Heart left ventricle (tissue), 16 donors: ENCODE data around the gene TAOK3. TPM values are rescaled to one million over a fixed set of nuclear protein-coding genes. Genes with fewer than 3 reads are reported as not detected.
A peak's percentile ranks its signal among the peaks of the same experiment; 100 is the strongest.
"Not testable (repeated sequence)": the region's sequence is repeated elsewhere in the genome, so short reads cannot be mapped to it uniquely, and the experiment has no call there.

Experiments
- ATAC-seq, 4 donors: fragments of 200-7000 bp; cut with Tn5 transposase; one replicate each; pipeline ENCODE4 v1.9.1; 2020 to 2022; ENCODE audit warnings: moderate library complexity in 4 of 4, mild to moderate bottlenecking in 3 of 4, moderate number of reproducible peaks in 1 of 4
- DNase-seq, 5 donors: peaks; one replicate each; pipeline ENCODE4 v3.0.0-alpha.2; 2020
- H3K27ac ChIP-seq, 12 donors: fragments of 200-600 bp; sonication (generic) in 4 of 12; one replicate each; pipeline versions ENCODE4 v1.5.0 to v1.8.0; 2016 to 2022; ENCODE audit warnings: mild to moderate bottlenecking in 2 of 12
- H3K27me3 ChIP-seq, 9 donors: fragments of 200-600 bp; sonication (generic) in 2 of 9; one replicate each; pipeline versions ENCODE4 v1.5.1 to v1.8.0; 2016 to 2022; ENCODE audit warnings: mild to moderate bottlenecking in 3 of 9
- H3K36me3 ChIP-seq, 9 donors: fragments of 200-600 bp; sonication (generic) in 2 of 9; one replicate each; pipeline versions ENCODE4 v1.5.0 to v1.8.0; 2018 to 2022; ENCODE audit warnings: mild to moderate bottlenecking in 2 of 9
- H3K4me1 ChIP-seq, 12 donors: fragments of 200-600 bp; sonication (generic) in 4 of 12; one replicate each; pipeline versions ENCODE4 v1.5.0 to v1.8.0; 2016 to 2022; ENCODE audit warnings: mild to moderate bottlenecking in 3 of 12
- H3K4me3 ChIP-seq, 12 donors: fragments of 200-600 bp; sonication (generic) in 4 of 12; one replicate each; pipeline versions ENCODE4 v1.5.0 to v1.8.0; 2017 to 2022; ENCODE audit warnings: mild to moderate bottlenecking in 9 of 12, moderate library complexity in 4 of 12
- H3K9me3 ChIP-seq, 12 donors: fragments of 200-600 bp; sonication (generic) in 4 of 12; one replicate each; pipeline versions ENCODE4 v1.5.0 to v1.8.0; 2016 to 2022; ENCODE audit warnings: mild to moderate bottlenecking in 1 of 12
- POLR2A ChIP-seq, 2 donors: fragments of 450-650 bp; IDR thresholded peaks; one replicate each; pipeline ENCODE4 v1.6.1; 2017; ENCODE audit warnings: antibody characterized with exemption in 2 of 2, mild to moderate bottlenecking in 2 of 2, moderate library complexity in 2 of 2
- WGBS, 4 donors: extraction: QIAGEN DNeasy Blood & Tissue Kit in 2 of 4; methylation state at CpG; one replicate each; pipeline versions ENCODE4 v1.1.5 to v1.1.7; 2013 to 2018; 5-methylcytosine and 5-hydroxymethylcytosine counted together
- intact Hi-C, 10 donors: fragments of 100-400 bp; cut with DNase I; formaldehyde crosslinking; loops; one replicate each; pipeline versions ENCODE4 v1.11.1 to v1.14.2; 2022
- polyA plus RNA-seq, 2 donors: library from polyadenylated mRNA; stranded (reverse); fragments of 200-250 nt; gene quantifications; one replicate each; pipeline ENCODE4 v1.2.3, GENCODE V29; 2013
- total RNA-seq, 9 donors: library from RNA; depleted of rRNA in 2 of 9; stranded (reverse); fragments of >200 nt in 2 of 9; fragmentation: NEBNext Ultra II Directional in 3 of 9; extraction: Animal tissue kit (Norgen Biotek cat#: 25700) in 3 of 9; gene quantifications; one replicate each; pipeline versions ENCODE4 v1.1.0 to v1.2.4, GENCODE V29; 2016 to 2023
- TF ChIP-seq, protein P1 (sequence below), 12 donors: fragments of 200-600 bp; sonication (generic) in 4 of 12; IDR thresholded peaks; one replicate each; pipeline versions ENCODE4 v1.5.0 to v1.8.0; 2018 to 2022; ENCODE audit warnings: antibody characterized with exemption in 12 of 12, mild to moderate bottlenecking in 5 of 12
- donor health status: ischemic (EF 13 %, LVEDD 7.1; RV severe dilation, severe dysfunction).
- donor health status: healthy with polysubstance abuse.
- donor health status: DM: no; HTN: yes; CAD: no.
- donor health status: DM: no; HTN: no; CAD: no.
- donor health status: ischemic (EF 25% LVEDD 6.9; RV normal size, moderate dysfunction).
- donor health status: ischemic (EF 25% LVEDD 5.7; RV mildly dilated, moderate dysfunction).
- donor health status: healthy.
- donor health status: DM: yes; HTN: yes; CAD: no.
- donor health status: ischemic (EF 35%, LVEDD 5.7; RV mildly dilated, moderate dysfunction).
- donor health status: nonischemic (EF 11% LVEDD 7.7; RV severe dilation, severe dysfunction).
- donor health status: DM: yes; HTN: yes; CAD: no.
- donor health status: PGD.
- donor health status: ischemic (EF 29% LVEDD 5.4; RV normal size, mild dysfunction).
- donor health status: nonischemic (EF 23%, LVEDD 6.1; RV moderate dilation, normal function).

Gene TAOK3
- total and polyA plus RNA-seq, 11 donors, result 11.8 to 26.6 (median 22.2) TPM

DNA sequence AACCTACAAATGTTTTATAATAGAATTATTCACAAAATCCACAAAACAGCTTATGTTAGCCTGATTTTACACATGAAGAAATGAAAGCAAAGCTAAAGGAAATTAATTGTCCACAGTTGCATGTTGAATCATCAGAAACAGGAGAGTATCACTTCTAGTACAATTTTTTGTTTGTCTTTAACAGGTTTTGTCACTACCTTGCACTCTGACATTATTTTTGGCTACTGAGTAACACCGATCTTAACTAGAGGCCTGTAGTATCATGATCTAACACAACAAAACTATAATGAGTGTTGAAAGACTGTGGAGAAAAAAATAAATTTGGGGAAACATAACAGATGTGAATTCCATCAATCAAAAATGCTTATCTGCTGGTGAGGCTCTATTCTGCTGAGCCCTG, 60.1 kb downstream of the TAOK3 start:
- DNase-seq, result no peak
- ATAC-seq, result no peak
- 22 to 55% (median 46%) methylated on average over 1 of the region's 1 CpG for WGBS, 4 donors
- TF ChIP-seq, protein P1, sequence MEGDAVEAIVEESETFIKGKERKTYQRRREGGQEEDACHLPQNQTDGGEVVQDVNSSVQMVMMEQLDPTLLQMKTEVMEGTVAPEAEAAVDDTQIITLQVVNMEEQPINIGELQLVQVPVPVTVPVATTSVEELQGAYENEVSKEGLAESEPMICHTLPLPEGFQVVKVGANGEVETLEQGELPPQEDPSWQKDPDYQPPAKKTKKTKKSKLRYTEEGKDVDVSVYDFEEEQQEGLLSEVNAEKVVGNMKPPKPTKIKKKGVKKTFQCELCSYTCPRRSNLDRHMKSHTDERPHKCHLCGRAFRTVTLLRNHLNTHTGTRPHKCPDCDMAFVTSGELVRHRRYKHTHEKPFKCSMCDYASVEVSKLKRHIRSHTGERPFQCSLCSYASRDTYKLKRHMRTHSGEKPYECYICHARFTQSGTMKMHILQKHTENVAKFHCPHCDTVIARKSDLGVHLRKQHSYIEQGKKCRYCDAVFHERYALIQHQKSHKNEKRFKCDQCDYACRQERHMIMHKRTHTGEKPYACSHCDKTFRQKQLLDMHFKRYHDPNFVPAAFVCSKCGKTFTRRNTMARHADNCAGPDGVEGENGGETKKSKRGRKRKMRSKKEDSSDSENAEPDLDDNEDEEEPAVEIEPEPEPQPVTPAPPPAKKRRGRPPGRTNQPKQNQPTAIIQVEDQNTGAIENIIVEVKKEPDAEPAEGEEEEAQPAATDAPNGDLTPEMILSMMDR (IDR thresholded peaks at IDR 0.05), result no peak
- TF ChIP-seq POLR2A (IDR thresholded peaks at IDR 0.05), result no peak
- no peaks in the 10 kb centered on the region for H3K27me3 ChIP-seq
- no peaks in the 10 kb centered on the region for H3K36me3 ChIP-seq
- H3K4me3 ChIP-seq, result no peak overlapping the region
- H3K9me3 ChIP-seq, result no peaks in the 10 kb centered on the region
- H3K27ac ChIP-seq, result no peak overlapping the region
- intact Hi-C loops, result no loop called here
- H3K4me1 ChIP-seq, result peaks cover 0 to 53% (median 11%) of the 10 kb centered on the region in 12 donors

DNA sequence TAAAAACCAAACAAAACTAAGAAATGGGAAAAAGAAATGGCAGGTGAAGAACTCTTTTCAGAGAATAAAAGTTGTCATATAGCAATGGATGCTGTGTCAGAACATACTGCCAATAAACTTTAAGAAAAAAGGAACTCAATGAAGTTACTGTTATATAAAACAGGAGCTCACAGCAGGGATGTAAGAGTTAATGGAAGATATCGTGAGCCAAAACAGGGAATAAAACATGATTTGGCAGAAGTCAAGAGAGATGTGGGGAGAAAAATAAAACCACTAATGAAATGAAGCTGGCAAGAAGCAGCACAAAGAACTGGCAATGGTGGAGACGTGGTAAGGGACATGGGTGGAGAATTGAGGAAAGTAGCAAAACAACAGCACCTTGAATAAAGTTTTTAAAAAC, 61.0 kb downstream of the TAOK3 start:
- peaks cover 0 to 59% (median 14%) of the 10 kb centered on the region in 12 donors for H3K4me1 ChIP-seq
- no peak overlapping the region for H3K27ac ChIP-seq
- H3K4me3 ChIP-seq, result no peak overlapping the region
- intact Hi-C loops, result no loop called here
- ATAC-seq (no peak), DNase-seq (no peak)
- no peaks in the 10 kb centered on the region for H3K9me3 ChIP-seq
- 38 to 59% (median 49%) methylated on average over 2 of the region's 2 CpGs for WGBS, 4 donors
- TF ChIP-seq POLR2A (IDR thresholded peaks at IDR 0.05), result no peak
- TF ChIP-seq, protein P1 (IDR thresholded peaks at IDR 0.05), result no peak
- H3K27me3 ChIP-seq, result no peaks in the 10 kb centered on the region
- H3K36me3 ChIP-seq, result no peaks in the 10 kb centered on the region

DNA sequence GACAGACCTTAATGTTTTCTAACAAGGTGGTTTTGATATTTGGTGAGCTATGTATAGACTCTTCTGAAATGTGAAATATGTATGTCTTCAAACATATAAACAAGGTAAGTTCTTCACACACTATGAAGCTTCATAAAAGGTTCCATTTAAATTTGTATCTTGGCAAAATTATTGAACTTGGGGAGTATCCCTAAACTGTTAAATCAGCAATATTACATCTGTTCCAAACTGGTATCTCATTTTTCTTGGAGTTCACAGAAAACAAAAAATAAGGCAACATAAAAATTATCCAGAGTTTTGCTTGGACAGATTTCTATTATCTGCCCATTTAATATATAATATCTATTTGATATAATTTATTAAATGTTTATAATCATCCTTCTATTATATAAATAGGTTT, 62.4 kb downstream of the TAOK3 start:
- DNase-seq (no peak), ATAC-seq (no peak)
- peaks cover 0 to 48% (median 14%) of the 10 kb centered on the region in 12 donors for H3K4me1 ChIP-seq
- TF ChIP-seq POLR2A (IDR thresholded peaks at IDR 0.05), result no peak
- TF ChIP-seq, protein P1 (IDR thresholded peaks at IDR 0.05), result no peak
- no peak overlapping the region for H3K27ac ChIP-seq
- no peaks in the 10 kb centered on the region for H3K27me3 ChIP-seq
- intact Hi-C loops, result no loop called here
- no peak overlapping the region for H3K4me3 ChIP-seq
- H3K9me3 ChIP-seq, result no peaks in the 10 kb centered on the region
- no peaks in the 10 kb centered on the region for H3K36me3 ChIP-seq

DNA sequence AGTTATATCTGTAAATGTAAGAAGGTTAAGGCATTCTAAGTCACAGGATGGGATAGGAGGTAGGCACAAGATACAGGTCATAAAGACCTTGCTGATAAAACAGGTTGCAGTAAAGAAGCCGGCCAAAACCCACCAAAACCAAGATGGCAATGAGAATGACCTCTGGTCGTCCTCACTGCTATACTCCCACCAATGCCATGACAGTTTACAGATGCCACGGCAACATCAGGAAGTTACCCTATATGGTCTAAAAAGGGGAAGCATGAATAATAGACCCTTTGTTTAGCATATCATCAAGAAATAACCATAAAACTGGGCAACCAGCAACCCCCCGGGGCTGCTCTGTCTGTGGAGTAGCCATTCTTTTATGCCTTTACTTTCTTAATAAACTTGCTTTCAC, 64.7 kb downstream of the TAOK3 start:
- H3K27me3 ChIP-seq, H3K9me3 ChIP-seq, H3K36me3 ChIP-seq, intact Hi-C loops, ATAC-seq, DNase-seq: not testable (repeated sequence)
- WGBS, 4 donors, result 68 to 78% (median 73%) methylated on average over 4 of the region's 4 CpGs
- Histone ChIP-seq H3K4me3 (peak overlapping the region in 2 of 12 donors; percentile 39 to 40), H3K27ac (peak overlapping the region in 3 of 12 donors; percentile 15 to 82 (median 26)), H3K4me1 (peaks cover 0 to 48% (median 14%) of the 10 kb centered on the region in 12 donors)
